ENCODE results near the gene IL1R2. TPM values are rescaled to one million over a fixed set of nuclear protein-coding genes. Genes with fewer than 3 reads are reported as not detected.

IL1R2 gene
- total and polyA plus RNA-seq, 9 of the 15 experiments (the other 6 are each of a cell fraction or from before 2014, with no cell fraction given), result 0.13 TPM; not detected in 8

DNA sequence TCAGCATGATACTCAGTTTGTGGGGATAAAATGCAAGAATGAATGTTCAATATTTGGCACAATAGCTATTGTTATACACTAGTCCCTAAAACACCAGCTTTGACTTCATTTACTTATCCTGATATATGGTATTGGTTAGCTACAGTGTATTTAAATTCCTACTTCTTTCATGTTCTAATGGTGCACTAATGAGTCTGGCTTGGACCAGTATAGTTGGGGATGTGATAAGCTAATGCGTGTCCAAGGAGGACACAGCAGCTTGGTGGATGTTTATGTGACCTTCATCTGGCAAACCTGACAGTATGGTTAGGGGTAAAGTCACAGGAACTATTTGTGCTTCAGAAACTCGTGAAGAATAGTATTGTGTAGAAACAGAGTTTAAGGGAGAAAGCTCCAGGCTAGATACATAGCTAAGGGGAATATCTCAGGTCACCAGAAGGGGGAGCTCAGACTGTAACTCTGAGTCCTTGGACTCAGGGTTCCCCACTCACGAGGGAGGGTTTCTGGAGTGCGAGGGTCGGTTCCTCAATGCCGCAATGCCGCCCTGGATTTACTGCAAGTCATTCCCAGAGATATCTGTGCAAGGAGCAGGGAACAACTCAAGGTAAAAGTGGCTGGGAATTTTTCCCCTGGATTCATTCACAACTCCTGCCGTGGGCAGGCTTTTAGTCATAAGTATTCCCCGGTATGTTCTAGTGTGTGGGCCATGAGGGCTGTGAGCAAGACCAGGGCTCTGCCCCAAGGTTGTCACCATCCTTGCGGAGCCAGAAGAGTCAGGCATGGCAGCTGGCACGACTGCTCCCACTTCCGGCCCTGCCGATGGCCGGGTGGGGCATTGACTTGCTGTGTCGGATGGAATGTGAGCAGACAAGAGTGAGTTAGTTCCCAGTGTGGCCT lies 14.5 kb downstream of the IL1R2 start (continued):
- TF ChIP-seq, protein P1, sequence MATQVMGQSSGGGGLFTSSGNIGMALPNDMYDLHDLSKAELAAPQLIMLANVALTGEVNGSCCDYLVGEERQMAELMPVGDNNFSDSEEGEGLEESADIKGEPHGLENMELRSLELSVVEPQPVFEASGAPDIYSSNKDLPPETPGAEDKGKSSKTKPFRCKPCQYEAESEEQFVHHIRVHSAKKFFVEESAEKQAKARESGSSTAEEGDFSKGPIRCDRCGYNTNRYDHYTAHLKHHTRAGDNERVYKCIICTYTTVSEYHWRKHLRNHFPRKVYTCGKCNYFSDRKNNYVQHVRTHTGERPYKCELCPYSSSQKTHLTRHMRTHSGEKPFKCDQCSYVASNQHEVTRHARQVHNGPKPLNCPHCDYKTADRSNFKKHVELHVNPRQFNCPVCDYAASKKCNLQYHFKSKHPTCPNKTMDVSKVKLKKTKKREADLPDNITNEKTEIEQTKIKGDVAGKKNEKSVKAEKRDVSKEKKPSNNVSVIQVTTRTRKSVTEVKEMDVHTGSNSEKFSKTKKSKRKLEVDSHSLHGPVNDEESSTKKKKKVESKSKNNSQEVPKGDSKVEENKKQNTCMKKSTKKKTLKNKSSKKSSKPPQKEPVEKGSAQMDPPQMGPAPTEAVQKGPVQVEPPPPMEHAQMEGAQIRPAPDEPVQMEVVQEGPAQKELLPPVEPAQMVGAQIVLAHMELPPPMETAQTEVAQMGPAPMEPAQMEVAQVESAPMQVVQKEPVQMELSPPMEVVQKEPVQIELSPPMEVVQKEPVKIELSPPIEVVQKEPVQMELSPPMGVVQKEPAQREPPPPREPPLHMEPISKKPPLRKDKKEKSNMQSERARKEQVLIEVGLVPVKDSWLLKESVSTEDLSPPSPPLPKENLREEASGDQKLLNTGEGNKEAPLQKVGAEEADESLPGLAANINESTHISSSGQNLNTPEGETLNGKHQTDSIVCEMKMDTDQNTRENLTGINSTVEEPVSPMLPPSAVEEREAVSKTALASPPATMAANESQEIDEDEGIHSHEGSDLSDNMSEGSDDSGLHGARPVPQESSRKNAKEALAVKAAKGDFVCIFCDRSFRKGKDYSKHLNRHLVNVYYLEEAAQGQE (IDR thresholded peaks at IDR 0.05; ENCODE audit: borderline replicate concordance), result peak; percentile 61; the same call in 1 of the 2 replicates
- TF ChIP-seq, protein P1 (CRISPR knock-in tag; IDR thresholded peaks at IDR 0.05; ENCODE audit: low read depth), result no peak
- TF ChIP-seq SMC3 (conservative IDR thresholded peaks at IDR 0.05; ENCODE audit: insufficient read depth, low read depth, low read length) (peak; percentile 89), ARID2 (IDR thresholded peaks at IDR 0.05) (peak; percentile 52; the same call in 1 of the 2 replicates), NR2C2 (CRISPR knock-in tag; IDR thresholded peaks at IDR 0.05) (no peak), NR2C2 (tag; IDR thresholded peaks at IDR 0.05) (peak; percentile 40; the same call in 1 of the 2 replicates), NFE2 (IDR thresholded peaks at IDR 0.05; ENCODE audit: low read depth) (peak; percentile 20; the same call in 1 of the 2 replicates)

Measured in K562 (cell line).